CD4-positive, alpha-beta T cell treated with Interleukin-15 for 4 hours (primary cell): ENCODE data around the gene MGLL.

Experiments used
- DNase-seq: peaks from one replicate; pipeline ENCODE4 v3.0.0-alpha.2; 2020; ENCODE audit warnings: low spot score

The MGLL gene

GRCh38 chr3:127720985-127721935, 101.1 kb downstream of the MGLL start:
- no peak for DNase-seq

- DNase-seq = no peak
Measured at GRCh38 chr3:127720161-127720823, 102.0 kb downstream of the MGLL start.

- no peak for DNase-seq
Measured at GRCh38 chr3:127719369-127719768, 102.9 kb downstream of the MGLL start.

GRCh38 chr3:127718916-127719290, 103.4 kb downstream of the MGLL start:
- no peak for DNase-seq

GRCh38 chr3:127718245-127718915, 103.9 kb downstream of the MGLL start:
- DNase-seq = no peak

- no peak for DNase-seq
Measured at GRCh38 chr3:127717357-127718244, 104.7 kb downstream of the MGLL start.

GRCh38 chr3:127716384-127716783, 105.9 kb downstream of the MGLL start:
- no peak for DNase-seq

- DNase-seq = no peak
Measured at GRCh38 chr3:127715532-127715931, 106.8 kb downstream of the MGLL start.

GRCh38 chr3:127714866-127715265, 107.4 kb downstream of the MGLL start:
- DNase-seq = no peak

- no peak for DNase-seq
Measured at GRCh38 chr3:127714125-127714571, 108.2 kb downstream of the MGLL start.

- DNase-seq = no peak
Measured at GRCh38 chr3:127712881-127713771, 109.2 kb downstream of the MGLL start.

GRCh38 chr3:127712461-127712860, 109.9 kb downstream of the MGLL start:
- no peak for DNase-seq

GRCh38 chr3:127711896-127712295, 110.4 kb downstream of the MGLL start:
- DNase-seq = no peak

- DNase-seq = no peak
Measured at GRCh38 chr3:127711021-127711695, 111.2 kb downstream of the MGLL start.

GRCh38 chr3:127710155-127710941, 112.0 kb downstream of the MGLL start:
- DNase-seq = no peak

- DNase-seq = no peak
Measured at GRCh38 chr3:127709320-127710060, 112.8 kb downstream of the MGLL start.

- no peak for DNase-seq
Measured at GRCh38 chr3:127708837-127709236, 113.5 kb downstream of the MGLL start.

GRCh38 chr3:127707851-127708411, 114.4 kb downstream of the MGLL start:
- no peak for DNase-seq
